PC-3 (cell line): ENCODE measurements around the gene SRRM1. TPM values are rescaled to one million over a fixed set of nuclear protein-coding genes. Genes with fewer than 3 reads are reported as not detected.

Source experiments
- ATAC-seq: fragments of 200-7000 bp; cut with Tn5 transposase; 2 replicates; pipeline ENCODE4 v1.9.1; 2020; ENCODE audit warnings: mild to moderate bottlenecking, moderate library complexity
- BruUV-seq: library from RNA; stranded (reverse); fragments of 400-500 nt; replicated peaks from 2 replicates; lab custom pipeline; 2021; lab: Mats Ljungman, UMichigan
- CTCF ChIA-PET: fragments of 300-600 bp; sonication (Branson Sonifier 250); formaldehyde crosslinking; loops from one replicate; lab custom pipeline; 2022; ENCODE audit warnings: antibody characterized with exemption; lab: Charles Lee
- POLR2A ChIA-PET: fragments of 300-600 bp; sonication (Branson Sonifier 250); formaldehyde crosslinking; loops from one replicate; lab custom pipeline; 2022; ENCODE audit warnings: antibody characterized with exemption; ENCODE audit not compliant: unreplicated experiment; lab: Charles Lee
- DNase-seq: peaks from one replicate; pipeline ENCODE4 v3.0.0-alpha.2; 2015
- H2AFZ ChIP-seq: fragments of 300-600 bp; sonication (generic); 2 replicates; pipeline ENCODE4 v1.6.0; 2016; ENCODE audit warnings: antibody characterized with exemption, low read length
- H3F3A ChIP-seq: fragments of 300-600 bp; sonication (generic); one replicate; pipeline ENCODE4 v1.6.0; 2017; ENCODE audit warnings: antibody characterized with exemption, low read length, control low read depth, mild to moderate bottlenecking; ENCODE audit not compliant: unreplicated experiment
- H3K27ac ChIP-seq: fragments of 300-600 bp; sonication (generic); 2 replicates; pipeline ENCODE4 v1.5.1; 2016; ENCODE audit warnings: mild to moderate bottlenecking, low read length
- H3K27me3 ChIP-seq: fragments of 300-600 bp; sonication (generic); 2 replicates; pipeline ENCODE4 v1.6.1; 2016; ENCODE audit warnings: low read length, mixed read lengths
- H3K36me3 ChIP-seq: fragments of 300-600 bp; sonication (generic); 2 replicates; pipeline ENCODE4 v1.6.1; 2016; ENCODE audit warnings: low read depth, mixed run types, low read length, mixed read lengths
- H3K4me1 ChIP-seq: fragments of 300-600 bp; sonication (generic); 2 replicates; pipeline ENCODE4 v1.5.1; 2016; ENCODE audit warnings: low read length; ENCODE audit not compliant: insufficient read depth
- H3K4me2 ChIP-seq: fragments of 300-600 bp; sonication (generic); 2 replicates; pipeline ENCODE4 v1.6.0; 2016; ENCODE audit warnings: low read length
- H3K4me3 ChIP-seq: fragments of 300-600 bp; sonication (generic); 2 replicates; pipeline ENCODE4 v1.5.1; 2016; ENCODE audit warnings: mild to moderate bottlenecking, low read length, mixed read lengths
- H3K79me2 ChIP-seq: fragments of 300-600 bp; sonication (generic); 2 replicates; pipeline ENCODE4 v1.6.1; 2017; ENCODE audit warnings: low read length, mixed read lengths
- H3K9ac ChIP-seq: fragments of 300-600 bp; sonication (generic); 2 replicates; pipeline ENCODE4 v1.6.0; 2016; ENCODE audit warnings: mild to moderate bottlenecking, low read length
- H3K9me2 ChIP-seq: fragments of 300-600 bp; sonication (generic); replicated peaks from 2 replicates; pipeline ENCODE4 v1.6.1; 2016; ENCODE audit warnings: mixed run types, low read length, mixed read lengths
- H3K9me3 ChIP-seq: fragments of 300-600 bp; sonication (generic); 2 replicates; pipeline ENCODE4 v1.6.1; 2016; ENCODE audit warnings: low read length, mixed read lengths
- H4K20me1 ChIP-seq: fragments of 300-600 bp; sonication (generic); 2 replicates; pipeline ENCODE4 v1.6.1; 2016; ENCODE audit warnings: low read length, mixed read lengths
- CTCF ChIP-seq: fragments of 300-600 bp; sonication (generic); conservative IDR thresholded peaks from 2 replicates; pipeline ENCODE4 v1.5.1; 2017; ENCODE audit warnings: antibody characterized with exemption, low read depth, mild to moderate bottlenecking, low read length
- EZH2 ChIP-seq: fragments of 300-600 bp; sonication (generic); IDR thresholded peaks from one replicate; pipeline ENCODE4 v1.6.1; 2017; ENCODE audit warnings: antibody characterized with exemption, mild to moderate bottlenecking, low read length; ENCODE audit not compliant: unreplicated experiment
- EZH2phosphoT487 ChIP-seq: fragments of 300-600 bp; sonication (generic); IDR thresholded peaks from 2 replicates; pipeline ENCODE4 v1.6.1; 2018; ENCODE audit warnings: mild to moderate bottlenecking, antibody characterized with exemption, low read length, borderline replicate concordance
- intact Hi-C: fragments of 100-400 bp; cut with micrococcal nuclease; formaldehyde crosslinking; loops from 2 replicates; pipeline ENCODE4 v1.9.0; 2023
- total RNA-seq: library from RNA; depleted of rRNA; stranded (reverse); fragments of >200 nt; gene quantifications from 2 replicates; pipeline ENCODE4 v1.2.3, GENCODE V29; 2014

Gene SRRM1
- total RNA-seq, 1 experiment from 2014 or later, result 30.7 TPM

- Histone ChIP-seq H3K27ac (no peak overlapping the region), H3K4me2 (no peak overlapping the region), H3K9me2 (no peaks in the 10 kb centered on the region), H3F3A (no peaks in the 10 kb centered on the region), H2AFZ (no peak overlapping the region), H3K27me3 (no peaks in the 10 kb centered on the region), H3K4me3 (no peak overlapping the region), H4K20me1 (no peaks in the 10 kb centered on the region), H3K36me3 (no peaks in the 10 kb centered on the region), H3K79me2 (no peaks in the 10 kb centered on the region), H3K9me3 (no peaks in the 10 kb centered on the region), H3K4me1 (peaks cover 15% of the 10 kb centered on the region), H3K9ac (no peak overlapping the region)
- CTCF ChIA-PET, result no interaction called here
- DNase-seq, result no peak
- no peak for ATAC-seq
- intact Hi-C loops, result no loop called here
- no TSS peak for BruUV-seq
- POLR2A ChIA-PET, result no interaction called here
- TF ChIP-seq EZH2 (no peak), CTCF (no peak), EZH2phosphoT487 (no peak)
These were observed 71.9 kb downstream of the SRRM1 start for GRCh38 chr1:24714859-24715520.

GRCh38 chr1:24715658-24716057 lies 72.6 kb downstream of the SRRM1 start:
- intact Hi-C loops, result no loop called here
- H3K9ac ChIP-seq, result no peak overlapping the region
- POLR2A ChIA-PET, result no interaction called here

More at GRCh38 chr1:24715658-24716057, 72.6 kb downstream of the SRRM1 start:
- no peaks in the 10 kb centered on the region for H3K27me3 ChIP-seq
- no peak for TF ChIP-seq EZH2phosphoT487
- TF ChIP-seq CTCF, result no peak
- TF ChIP-seq EZH2, result no peak
- no peak overlapping the region for H3K27ac ChIP-seq
- DNase-seq (no peak), ATAC-seq (no peak)
- CTCF ChIA-PET, result no interaction called here
- H3K9me3 ChIP-seq, result no peaks in the 10 kb centered on the region
- H2AFZ ChIP-seq, result no peak overlapping the region
- H3K4me3 ChIP-seq, result no peak overlapping the region
- H3F3A ChIP-seq, result no peaks in the 10 kb centered on the region
- no TSS peak for BruUV-seq
- no peaks in the 10 kb centered on the region for H4K20me1 ChIP-seq
- H3K4me2 ChIP-seq, result no peak overlapping the region
- peaks cover 16% of the 10 kb centered on the region for H3K4me1 ChIP-seq
- no peaks in the 10 kb centered on the region for H3K9me2 ChIP-seq
- H3K79me2 ChIP-seq, result no peaks in the 10 kb centered on the region
- no peaks in the 10 kb centered on the region for H3K36me3 ChIP-seq
